Measurements from ENCODE around the gene CD40.

DNA sequence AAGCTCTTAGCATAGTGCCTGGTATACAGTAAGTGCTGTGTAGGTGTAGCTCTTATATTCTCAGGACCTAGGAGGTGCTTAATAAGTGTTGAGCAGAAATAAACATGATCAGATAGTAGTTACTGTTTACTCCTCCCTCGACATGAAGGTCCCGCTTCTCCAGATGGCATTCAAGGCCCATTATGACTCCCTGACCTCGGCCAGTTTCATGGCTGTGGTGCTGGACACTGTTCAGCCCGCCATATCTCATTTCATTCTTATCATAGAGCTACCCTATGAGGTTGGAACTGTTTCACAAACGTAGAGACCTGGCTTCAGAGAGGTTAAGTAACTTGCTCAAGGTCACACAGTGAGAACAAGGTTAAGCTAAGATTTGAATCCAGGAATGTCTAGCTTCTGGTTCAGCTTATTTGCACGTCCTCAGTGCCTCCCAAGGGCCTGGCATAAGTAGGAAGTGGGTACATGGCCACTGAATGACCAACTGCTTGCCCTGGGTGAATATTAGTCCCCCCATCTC is 39.0 kb downstream of the CD40 start:
- TF ChIP-seq, protein P1, sequence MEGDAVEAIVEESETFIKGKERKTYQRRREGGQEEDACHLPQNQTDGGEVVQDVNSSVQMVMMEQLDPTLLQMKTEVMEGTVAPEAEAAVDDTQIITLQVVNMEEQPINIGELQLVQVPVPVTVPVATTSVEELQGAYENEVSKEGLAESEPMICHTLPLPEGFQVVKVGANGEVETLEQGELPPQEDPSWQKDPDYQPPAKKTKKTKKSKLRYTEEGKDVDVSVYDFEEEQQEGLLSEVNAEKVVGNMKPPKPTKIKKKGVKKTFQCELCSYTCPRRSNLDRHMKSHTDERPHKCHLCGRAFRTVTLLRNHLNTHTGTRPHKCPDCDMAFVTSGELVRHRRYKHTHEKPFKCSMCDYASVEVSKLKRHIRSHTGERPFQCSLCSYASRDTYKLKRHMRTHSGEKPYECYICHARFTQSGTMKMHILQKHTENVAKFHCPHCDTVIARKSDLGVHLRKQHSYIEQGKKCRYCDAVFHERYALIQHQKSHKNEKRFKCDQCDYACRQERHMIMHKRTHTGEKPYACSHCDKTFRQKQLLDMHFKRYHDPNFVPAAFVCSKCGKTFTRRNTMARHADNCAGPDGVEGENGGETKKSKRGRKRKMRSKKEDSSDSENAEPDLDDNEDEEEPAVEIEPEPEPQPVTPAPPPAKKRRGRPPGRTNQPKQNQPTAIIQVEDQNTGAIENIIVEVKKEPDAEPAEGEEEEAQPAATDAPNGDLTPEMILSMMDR (IDR thresholded peaks at IDR 0.05 in 2 of 3, conservative IDR thresholded peaks at IDR 0.05 in 1 of 3; ENCODE audit: control insufficient read depth in 2 of 3, extremely low read depth in 1 of 3, insufficient read depth in 1 of 3, low read depth in 3 of 3, low read length in 3 of 3), result no peak
- TF ChIP-seq HCFC1 (IDR thresholded peaks at IDR 0.05; ENCODE audit: low read length) (no peak), NRF1 (conservative IDR thresholded peaks at IDR 0.05; ENCODE audit: low read depth, low read length) (no peak), IRF4 (IDR thresholded peaks at IDR 0.05; ENCODE audit: low read depth, low read length) (no peak), BMI1 (IDR thresholded peaks at IDR 0.05; ENCODE audit: borderline replicate concordance) (no peak)
- TF ChIP-seq, protein P2, sequence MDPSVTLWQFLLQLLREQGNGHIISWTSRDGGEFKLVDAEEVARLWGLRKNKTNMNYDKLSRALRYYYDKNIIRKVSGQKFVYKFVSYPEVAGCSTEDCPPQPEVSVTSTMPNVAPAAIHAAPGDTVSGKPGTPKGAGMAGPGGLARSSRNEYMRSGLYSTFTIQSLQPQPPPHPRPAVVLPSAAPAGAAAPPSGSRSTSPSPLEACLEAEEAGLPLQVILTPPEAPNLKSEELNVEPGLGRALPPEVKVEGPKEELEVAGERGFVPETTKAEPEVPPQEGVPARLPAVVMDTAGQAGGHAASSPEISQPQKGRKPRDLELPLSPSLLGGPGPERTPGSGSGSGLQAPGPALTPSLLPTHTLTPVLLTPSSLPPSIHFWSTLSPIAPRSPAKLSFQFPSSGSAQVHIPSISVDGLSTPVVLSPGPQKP (IDR thresholded peaks at IDR 0.05; ENCODE audit: low read depth, low read length), result no peak

Data from GM12878 (cell line).